ENCODE measurements around the gene LANCL1.
A peak's percentile ranks its signal among the peaks of the same experiment; 100 is the strongest.

LANCL1 gene

DNA sequence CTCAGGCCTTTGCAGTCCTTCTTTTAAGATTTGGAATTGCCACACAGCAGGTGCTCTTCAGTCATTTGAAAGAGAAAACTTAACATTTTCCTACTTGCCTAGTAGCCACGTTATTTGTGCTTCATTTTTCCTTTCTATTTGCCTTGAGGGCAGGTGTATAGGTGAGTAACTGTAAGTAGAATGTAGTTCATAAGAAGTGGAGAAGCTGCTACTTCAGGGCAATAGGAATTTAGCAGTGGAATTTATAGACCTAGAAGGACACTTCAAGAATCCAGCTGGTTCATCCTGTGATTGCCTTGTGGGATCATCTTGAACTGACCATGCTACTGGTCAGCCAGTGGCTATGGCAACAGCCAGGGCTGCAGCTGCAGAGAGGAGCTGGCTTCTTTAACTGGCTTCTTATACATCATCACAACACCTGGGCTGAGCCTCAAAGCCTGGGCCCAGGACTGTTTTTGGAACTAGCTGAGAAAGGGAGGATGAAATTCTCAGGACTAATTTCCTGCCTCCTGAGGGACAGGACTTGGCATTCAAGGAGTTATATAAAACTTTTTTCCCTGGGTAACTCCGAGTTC is 5.1 kb upstream of the LANCL1 start:
- no peaks in the 10 kb centered on the region for H3K36me3 ChIP-seq (ENCODE audit: control insufficient read depth in 1 of 2, insufficient read depth in 2 of 2, low read length in 2 of 2)

DNA sequence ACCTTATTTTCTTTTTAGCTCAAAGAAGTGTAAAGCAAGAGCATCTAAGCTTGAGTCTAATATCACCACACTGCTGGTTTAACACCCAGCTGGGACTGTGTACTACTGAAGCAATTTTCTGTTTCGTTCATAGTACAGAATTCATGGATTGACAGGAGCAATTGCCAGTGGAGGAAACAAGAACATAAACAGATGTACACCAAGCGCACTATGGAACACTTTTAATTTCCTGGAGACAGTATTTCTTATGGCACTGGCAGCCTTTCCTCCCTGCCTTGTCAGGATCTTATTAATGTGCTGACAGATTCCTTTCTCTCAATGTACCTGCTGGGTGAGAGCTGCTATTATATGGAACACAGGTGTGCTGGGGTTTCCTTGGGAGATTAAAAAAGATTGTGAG is 4.2 kb upstream of the LANCL1 start:
- Histone ChIP-seq H3K36me3 (ENCODE audit: control insufficient read depth in 1 of 2, insufficient read depth in 2 of 2, low read length in 2 of 2) (no peaks in the 10 kb centered on the region), H3K4me3 (ENCODE audit: low read depth in 1 of 2, low read length in 2 of 2) (no peak overlapping the region), H3K27me3 (ENCODE audit: low read depth, low read length) (no peaks in the 10 kb centered on the region), H3K4me1 (ENCODE audit: control insufficient read depth in 1 of 2, insufficient read depth in 2 of 2, low read length in 2 of 2) (peaks cover 0 to under 1% of the 10 kb centered on the region in 2 donors), H3K9me3 (ENCODE audit: control insufficient read depth in 1 of 2, low read length in 2 of 2) (peaks cover 0 to 6% of the 10 kb centered on the region in 2 donors), H3K27ac (ENCODE audit: low read length) (no peak overlapping the region)

More for the DNA sequence above, 5.1 kb upstream of the LANCL1 start:
- H3K4me1 ChIP-seq (ENCODE audit: control insufficient read depth in 1 of 2, insufficient read depth in 2 of 2, low read length in 2 of 2) = no peaks in the 10 kb centered on the region
- peaks cover 0 to 6% of the 10 kb centered on the region in 2 donors for H3K9me3 ChIP-seq (ENCODE audit: control insufficient read depth in 1 of 2, low read length in 2 of 2)
- H3K4me3 ChIP-seq (ENCODE audit: low read depth in 1 of 2, low read length in 2 of 2) = no peak overlapping the region
- H3K27ac ChIP-seq (ENCODE audit: low read length) = no peak overlapping the region
- H3K27me3 ChIP-seq (ENCODE audit: low read depth, low read length) = no peaks in the 10 kb centered on the region

DNA sequence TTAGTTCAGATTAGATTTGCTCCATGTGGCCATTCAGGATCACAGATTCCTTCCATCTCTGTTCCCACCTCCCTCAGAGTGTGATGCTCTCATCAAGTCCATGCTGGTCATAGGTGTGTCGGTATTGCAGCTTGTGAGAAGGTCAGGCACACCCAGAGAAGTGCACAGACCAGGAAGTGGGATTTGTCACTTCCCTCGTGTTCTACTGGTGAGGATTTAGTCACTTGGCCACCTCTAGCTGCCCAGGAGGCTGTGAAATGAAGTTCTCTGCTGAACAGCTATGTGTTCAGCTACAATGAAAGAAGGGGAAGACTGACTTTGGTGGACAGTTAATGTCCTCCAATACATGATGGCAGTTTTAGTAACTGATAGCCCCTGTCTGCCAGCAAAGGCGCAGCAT is 3.5 kb upstream of the LANCL1 start:
- H3K4me3 ChIP-seq (ENCODE audit: low read depth in 1 of 2, low read length in 2 of 2) = no peak overlapping the region
- peaks cover 0 to 6% of the 10 kb centered on the region in 2 donors for H3K9me3 ChIP-seq (ENCODE audit: control insufficient read depth in 1 of 2, low read length in 2 of 2)
- no peak overlapping the region for H3K27ac ChIP-seq (ENCODE audit: low read length)
- no peaks in the 10 kb centered on the region for H3K27me3 ChIP-seq (ENCODE audit: low read depth, low read length)
- H3K4me1 ChIP-seq (ENCODE audit: control insufficient read depth in 1 of 2, insufficient read depth in 2 of 2, low read length in 2 of 2) = peaks cover 0 to 7% of the 10 kb centered on the region in 2 donors
- no peaks in the 10 kb centered on the region for H3K36me3 ChIP-seq (ENCODE audit: control insufficient read depth in 1 of 2, insufficient read depth in 2 of 2, low read length in 2 of 2)

DNA sequence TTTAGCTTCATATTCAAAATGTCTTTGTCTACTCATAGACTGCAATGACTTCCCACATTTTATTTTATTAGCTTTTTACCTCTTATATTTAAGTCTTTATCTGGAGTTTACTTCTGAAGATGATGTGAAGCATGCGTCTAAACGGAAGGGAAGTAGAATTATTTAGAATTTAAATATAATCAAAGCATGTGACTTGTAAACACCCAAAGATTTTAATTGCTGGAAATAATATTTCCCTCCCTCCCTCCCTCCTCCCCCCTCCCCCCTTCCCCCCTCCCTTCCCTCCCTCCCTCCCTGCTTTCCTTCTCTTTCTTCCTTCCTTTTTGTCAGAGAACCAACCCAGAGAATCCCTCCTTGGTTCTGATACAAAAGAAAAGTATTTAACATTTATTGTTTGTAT is 2.1 kb upstream of the LANCL1 start:
- Histone ChIP-seq H3K27me3 (ENCODE audit: low read depth, low read length) (no peaks in the 10 kb centered on the region), H3K4me1 (ENCODE audit: control insufficient read depth in 1 of 2, insufficient read depth in 2 of 2, low read length in 2 of 2) (peaks cover 0 to 7% of the 10 kb centered on the region in 2 donors), H3K9me3 (ENCODE audit: control insufficient read depth in 1 of 2, low read length in 2 of 2) (no peaks in the 10 kb centered on the region), H3K4me3 (ENCODE audit: low read depth in 1 of 2, low read length in 2 of 2) (no peak overlapping the region), H3K27ac (ENCODE audit: low read length) (no peak overlapping the region), H3K36me3 (ENCODE audit: control insufficient read depth in 1 of 2, insufficient read depth in 2 of 2, low read length in 2 of 2) (no peaks in the 10 kb centered on the region)

DNA sequence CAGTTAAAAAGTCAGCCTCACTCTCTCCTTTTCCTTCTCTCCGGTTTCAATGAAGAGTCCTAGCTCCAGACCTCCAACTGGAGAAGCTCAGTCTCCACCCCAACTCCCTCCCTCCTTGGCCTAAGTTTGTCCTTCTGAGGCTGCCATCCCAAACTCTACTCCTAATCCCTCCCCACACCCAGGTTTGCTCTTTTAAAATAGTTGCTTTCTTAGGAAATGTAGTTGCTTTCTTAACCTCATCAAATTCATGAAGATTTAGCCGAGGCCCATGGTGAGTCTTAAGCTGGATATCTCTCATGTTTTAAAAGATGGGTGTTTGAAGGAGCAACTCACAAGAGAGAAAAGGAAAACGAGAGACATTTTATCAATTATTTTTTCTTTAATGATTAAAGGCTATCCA is 937 bp upstream of the LANCL1 start:
- Histone ChIP-seq H3K36me3 (ENCODE audit: control insufficient read depth in 1 of 2, insufficient read depth in 2 of 2, low read length in 2 of 2) (no peaks in the 10 kb centered on the region), H3K4me3 (ENCODE audit: low read depth in 1 of 2, low read length in 2 of 2) (peak overlapping the region; percentile 80 to 91), H3K4me1 (ENCODE audit: control insufficient read depth in 1 of 2, insufficient read depth in 2 of 2, low read length in 2 of 2) (peaks cover 0 to 7% of the 10 kb centered on the region in 2 donors), H3K27me3 (ENCODE audit: low read depth, low read length) (no peaks in the 10 kb centered on the region), H3K9me3 (ENCODE audit: control insufficient read depth in 1 of 2, low read length in 2 of 2) (no peaks in the 10 kb centered on the region), H3K27ac (ENCODE audit: low read length) (peak overlapping the region; percentile 47)

DNA sequence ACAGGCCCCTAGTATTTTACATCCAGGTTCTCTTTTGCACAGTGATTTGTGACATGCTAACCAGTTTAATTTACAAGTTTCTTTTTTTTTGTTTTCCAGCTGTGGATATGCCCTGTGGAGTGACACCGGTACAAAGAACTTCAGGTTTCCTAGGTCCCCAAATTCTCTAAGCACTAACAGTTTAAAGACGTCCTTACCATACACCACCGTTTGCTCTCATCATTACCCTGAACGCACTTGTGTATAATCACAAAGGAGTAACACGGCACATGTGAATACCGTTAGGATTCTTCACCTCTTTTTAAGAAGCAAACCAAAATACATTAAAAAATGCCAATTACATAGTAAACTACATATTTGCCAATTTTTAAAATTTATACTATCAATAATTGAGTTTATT is 853 bp downstream of the LANCL1 start:
- Histone ChIP-seq H3K4me3 (ENCODE audit: low read depth in 1 of 2, low read length in 2 of 2) (peak overlapping the region; percentile 80 to 91), H3K27me3 (ENCODE audit: low read depth, low read length) (no peaks in the 10 kb centered on the region), H3K4me1 (ENCODE audit: control insufficient read depth in 1 of 2, insufficient read depth in 2 of 2, low read length in 2 of 2) (peaks cover 0 to 7% of the 10 kb centered on the region in 2 donors)

DNA sequence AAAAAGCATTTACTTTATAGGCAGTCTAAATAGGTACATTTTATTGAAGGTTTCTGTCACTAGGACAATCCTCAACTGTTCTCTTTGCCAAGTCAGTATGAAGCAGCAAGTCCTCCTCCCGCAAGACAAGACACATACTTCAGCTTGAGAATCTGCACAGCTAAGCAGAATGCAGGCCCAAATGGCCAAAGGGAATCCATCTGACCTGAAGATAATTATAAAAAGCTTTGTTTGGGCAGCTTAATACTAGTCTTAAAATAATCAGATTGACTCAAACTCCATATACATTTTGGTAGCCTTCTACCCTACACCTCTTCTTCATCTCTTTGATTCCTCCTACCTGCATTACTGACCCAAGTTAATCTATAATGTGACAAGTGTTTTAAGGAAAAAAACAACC is 1.8 kb downstream of the LANCL1 start:
- peaks cover 0 to 7% of the 10 kb centered on the region in 2 donors for H3K4me1 ChIP-seq (ENCODE audit: control insufficient read depth in 1 of 2, insufficient read depth in 2 of 2, low read length in 2 of 2)
- H3K4me3 ChIP-seq (ENCODE audit: low read depth in 1 of 2, low read length in 2 of 2) = no peak overlapping the region
- H3K36me3 ChIP-seq (ENCODE audit: control insufficient read depth in 1 of 2, insufficient read depth in 2 of 2, low read length in 2 of 2) = peaks cover 14 to 19% of the 10 kb centered on the region in 2 donors
- H3K27ac ChIP-seq (ENCODE audit: low read length) = no peak overlapping the region
- no peaks in the 10 kb centered on the region for H3K27me3 ChIP-seq (ENCODE audit: low read depth, low read length)
- no peaks in the 10 kb centered on the region for H3K9me3 ChIP-seq (ENCODE audit: control insufficient read depth in 1 of 2, low read length in 2 of 2)

More for the DNA sequence above, 853 bp downstream of the LANCL1 start:
- Histone ChIP-seq H3K36me3 (ENCODE audit: control insufficient read depth in 1 of 2, insufficient read depth in 2 of 2, low read length in 2 of 2) (peaks cover 8 to 10% of the 10 kb centered on the region in 2 donors), H3K27ac (ENCODE audit: low read length) (no peak overlapping the region), H3K9me3 (ENCODE audit: control insufficient read depth in 1 of 2, low read length in 2 of 2) (no peaks in the 10 kb centered on the region)

DNA sequence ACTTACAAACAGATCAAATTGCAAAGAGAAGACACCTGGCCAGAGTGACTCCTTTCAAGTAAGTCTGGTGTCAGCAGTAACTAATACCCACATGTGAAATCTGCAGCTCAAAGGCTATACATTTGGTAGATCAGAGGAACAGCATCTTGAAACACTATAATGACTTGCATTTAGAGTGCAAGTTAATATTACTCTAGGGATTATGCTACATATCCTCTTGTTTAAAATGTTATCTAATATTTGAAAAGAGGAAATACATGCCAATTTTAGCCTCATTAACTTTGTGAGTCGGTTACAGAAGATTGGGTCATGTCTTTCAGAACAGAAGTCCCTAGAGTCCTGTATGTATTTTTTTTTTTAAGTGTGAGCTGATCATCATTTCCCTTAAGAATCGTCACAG is 15.2 kb downstream of the LANCL1 start:
- Histone ChIP-seq H3K27me3 (ENCODE audit: low read depth, low read length) (no peaks in the 10 kb centered on the region), H3K9me3 (ENCODE audit: control insufficient read depth in 1 of 2, low read length in 2 of 2) (no peaks in the 10 kb centered on the region), H3K4me1 (ENCODE audit: control insufficient read depth in 1 of 2, insufficient read depth in 2 of 2, low read length in 2 of 2) (no peaks in the 10 kb centered on the region), H3K27ac (ENCODE audit: low read length) (no peak overlapping the region), H3K4me3 (ENCODE audit: low read depth in 1 of 2, low read length in 2 of 2) (no peak overlapping the region), H3K36me3 (ENCODE audit: control insufficient read depth in 1 of 2, insufficient read depth in 2 of 2, low read length in 2 of 2) (peaks cover 23 to 68% of the 10 kb centered on the region in 2 donors)

DNA sequence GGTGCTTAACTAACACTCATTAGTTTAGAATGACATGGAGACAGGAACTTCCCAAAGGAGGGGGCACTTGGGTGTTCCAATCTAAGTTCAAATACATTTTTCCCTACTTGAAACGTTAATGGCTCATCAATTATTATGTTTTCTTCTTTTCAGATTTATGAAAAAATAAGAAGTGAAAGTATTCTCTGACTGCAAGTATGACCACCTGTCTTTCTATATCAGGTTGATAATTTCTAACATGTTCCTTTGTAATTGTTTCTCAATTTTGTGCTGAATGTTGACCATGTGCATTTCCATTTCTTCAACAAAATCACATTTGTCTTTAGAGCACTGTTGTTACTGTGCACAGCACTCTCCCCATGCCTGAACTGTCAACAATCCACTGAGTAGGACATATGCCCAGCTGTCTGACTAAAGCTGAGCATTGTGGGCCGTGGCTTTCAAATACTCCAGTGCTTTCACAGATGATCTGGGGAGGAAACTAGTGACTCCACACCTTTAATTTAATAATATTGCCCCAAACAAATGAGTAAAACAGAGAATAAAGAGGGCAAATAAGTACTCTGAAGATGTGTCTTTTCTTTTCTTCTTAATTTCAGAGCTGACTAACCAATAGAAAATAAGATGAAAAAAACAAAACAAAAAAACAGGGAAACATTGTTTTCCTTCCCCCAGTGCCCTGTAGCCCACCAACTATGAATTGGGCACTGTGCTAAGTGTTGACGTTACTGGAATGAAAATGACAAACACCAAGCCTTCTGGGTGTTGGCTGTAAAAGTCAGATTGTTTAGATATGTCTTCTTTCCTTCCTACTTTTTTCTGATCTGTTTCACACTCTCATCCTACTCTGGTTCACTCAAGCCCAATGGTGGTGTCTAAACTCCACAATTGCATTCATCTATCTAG is 16.0 kb downstream of the LANCL1 start:
- Histone ChIP-seq H3K27ac (ENCODE audit: low read length) (no peak overlapping the region), H3K4me3 (ENCODE audit: low read depth in 1 of 2, low read length in 2 of 2) (no peak overlapping the region), H3K9me3 (ENCODE audit: control insufficient read depth in 1 of 2, low read length in 2 of 2) (no peaks in the 10 kb centered on the region), H3K36me3 (ENCODE audit: control insufficient read depth in 1 of 2, insufficient read depth in 2 of 2, low read length in 2 of 2) (peaks cover 14 to 61% of the 10 kb centered on the region in 2 donors), H3K4me1 (ENCODE audit: control insufficient read depth in 1 of 2, insufficient read depth in 2 of 2, low read length in 2 of 2) (no peaks in the 10 kb centered on the region), H3K27me3 (ENCODE audit: low read depth, low read length) (no peaks in the 10 kb centered on the region)

DNA sequence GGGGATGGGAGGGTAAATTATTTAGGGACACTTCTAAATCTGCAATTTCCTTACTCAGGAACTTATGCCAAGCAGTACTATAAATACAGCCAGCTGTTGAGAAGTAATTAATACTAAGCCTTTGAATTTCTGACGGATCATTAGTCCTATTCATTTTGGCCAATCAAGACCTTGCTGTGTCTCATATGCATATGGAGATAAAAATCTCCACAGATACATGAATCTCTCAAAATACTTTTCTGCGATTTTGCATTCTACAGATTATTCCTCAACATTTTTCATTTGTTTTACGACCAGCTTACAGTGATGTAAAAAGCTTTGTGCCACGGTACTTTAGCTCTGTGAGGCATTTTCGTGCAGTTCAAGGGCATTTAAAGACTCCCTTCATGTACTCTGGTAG is 16.7 kb downstream of the LANCL1 start:
- peaks cover 20 to 60% of the 10 kb centered on the region in 2 donors for H3K36me3 ChIP-seq (ENCODE audit: control insufficient read depth in 1 of 2, insufficient read depth in 2 of 2, low read length in 2 of 2)
- H3K4me3 ChIP-seq (ENCODE audit: low read depth in 1 of 2, low read length in 2 of 2) = no peak overlapping the region
- no peak overlapping the region for H3K27ac ChIP-seq (ENCODE audit: low read length)
- no peaks in the 10 kb centered on the region for H3K9me3 ChIP-seq (ENCODE audit: control insufficient read depth in 1 of 2, low read length in 2 of 2)
- no peaks in the 10 kb centered on the region for H3K4me1 ChIP-seq (ENCODE audit: control insufficient read depth in 1 of 2, insufficient read depth in 2 of 2, low read length in 2 of 2)
- no peaks in the 10 kb centered on the region for H3K27me3 ChIP-seq (ENCODE audit: low read depth, low read length)

DNA sequence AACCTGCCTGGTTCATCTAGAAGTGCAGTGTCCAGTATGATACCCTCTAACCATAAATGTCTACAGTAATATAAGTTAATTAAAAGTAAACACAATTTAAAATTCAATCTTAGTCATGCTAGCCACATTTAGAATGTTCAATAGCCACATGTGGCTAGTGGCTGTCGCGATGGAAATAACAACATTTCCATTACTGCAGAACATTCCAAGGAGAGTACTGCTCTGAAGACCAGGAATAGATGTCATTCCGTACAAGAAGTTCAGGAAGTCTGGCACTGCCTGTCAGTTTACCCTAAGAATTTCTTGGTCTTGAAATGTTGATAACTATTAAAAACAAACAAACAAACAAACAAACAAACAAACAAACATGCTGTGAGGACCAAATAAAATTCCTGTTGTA is 17.2 kb downstream of the LANCL1 start:
- Histone ChIP-seq H3K27me3 (ENCODE audit: low read depth, low read length) (no peaks in the 10 kb centered on the region), H3K36me3 (ENCODE audit: control insufficient read depth in 1 of 2, insufficient read depth in 2 of 2, low read length in 2 of 2) (peaks cover 25 to 63% of the 10 kb centered on the region in 2 donors), H3K4me3 (ENCODE audit: low read depth in 1 of 2, low read length in 2 of 2) (no peak overlapping the region), H3K4me1 (ENCODE audit: control insufficient read depth in 1 of 2, insufficient read depth in 2 of 2, low read length in 2 of 2) (no peaks in the 10 kb centered on the region), H3K27ac (ENCODE audit: low read length) (no peak overlapping the region), H3K9me3 (ENCODE audit: control insufficient read depth in 1 of 2, low read length in 2 of 2) (no peaks in the 10 kb centered on the region)

All from muscle layer of duodenum (tissue), 2 donors.